Endometrial microvascular endothelial cells (primary cell): Measurements from ENCODE around the gene LRBA. TPM values are rescaled to one million over a fixed set of nuclear protein-coding genes. Genes with fewer than 3 reads are reported as not detected.
"Not testable (repeated sequence)": the region's sequence is repeated elsewhere in the genome, so short reads cannot be mapped to it uniquely, and the experiment has no call there.

Experiments
- in situ Hi-C: cut with HindIII; loops from 2 replicates; pipeline ENCODE4 v1.10.0; 2017; ENCODE audit warnings: low sequenced_read_pairs, low pct_unique_long_range_greater_than_20kb; ENCODE audit errors: inconsistent ontology term
- total RNA-seq: library from RNA; depleted of rRNA; stranded (reverse); fragments of >200 nt; gene quantifications from one replicate; pipeline ENCODE4 v1.2.3, GENCODE V29; 2015; ENCODE audit errors: inconsistent ontology term

LRBA gene
- total RNA-seq, 1 donor from 2014 or later, result 38.9 TPM

DNA sequence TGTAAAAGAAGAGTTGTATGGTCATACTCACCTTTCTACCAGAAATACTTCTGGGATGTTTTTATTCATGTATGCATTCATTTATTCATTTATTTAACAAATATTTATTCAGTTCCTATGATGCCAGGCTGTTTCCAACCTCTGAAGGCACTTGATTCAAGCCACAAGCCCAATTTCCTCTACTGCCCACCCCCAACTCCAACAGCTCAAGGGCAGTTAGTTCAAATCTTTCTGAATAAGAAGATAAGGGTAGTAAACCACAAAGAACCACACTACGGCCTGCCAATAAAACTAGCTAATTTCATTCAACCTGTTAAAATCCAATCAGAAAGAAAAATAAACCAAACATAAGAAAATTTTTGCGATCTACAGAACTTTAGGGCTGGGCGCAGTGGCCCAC, 31.2 kb downstream of the LRBA start:
- in situ Hi-C loops, result no loop called here

DNA sequence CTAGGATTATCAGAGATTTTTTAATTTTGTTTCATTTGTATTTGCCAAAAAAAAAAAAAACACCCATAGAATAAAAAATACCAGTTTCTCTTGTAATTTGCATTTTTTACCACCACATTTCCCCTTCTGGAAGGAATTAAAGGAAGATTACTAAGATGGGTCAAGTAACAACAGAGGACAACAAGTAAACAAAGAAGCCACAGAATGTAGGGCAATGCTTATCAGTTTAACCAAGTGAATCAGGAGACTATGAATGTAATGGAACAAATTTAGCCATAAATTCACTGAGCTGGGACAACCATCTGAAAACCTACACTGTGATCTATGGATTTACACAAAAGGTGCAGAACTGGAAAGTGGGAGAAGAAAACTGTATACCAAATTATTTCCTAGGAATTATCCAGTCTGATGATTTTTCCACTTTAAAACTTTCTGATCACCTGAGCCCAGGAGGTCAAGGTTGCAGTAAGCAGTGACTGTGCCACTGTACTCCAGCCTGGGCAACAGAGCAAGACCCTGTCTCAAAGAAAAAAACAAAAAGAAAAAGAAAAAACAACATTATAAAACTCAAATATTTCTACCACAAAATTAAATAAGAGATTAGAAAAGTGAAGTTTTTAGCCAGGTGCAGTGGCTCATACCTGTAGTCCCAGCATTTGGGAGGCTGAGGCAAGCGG, 32.4 kb downstream of the LRBA start:
- in situ Hi-C loops, result no loop called here

DNA sequence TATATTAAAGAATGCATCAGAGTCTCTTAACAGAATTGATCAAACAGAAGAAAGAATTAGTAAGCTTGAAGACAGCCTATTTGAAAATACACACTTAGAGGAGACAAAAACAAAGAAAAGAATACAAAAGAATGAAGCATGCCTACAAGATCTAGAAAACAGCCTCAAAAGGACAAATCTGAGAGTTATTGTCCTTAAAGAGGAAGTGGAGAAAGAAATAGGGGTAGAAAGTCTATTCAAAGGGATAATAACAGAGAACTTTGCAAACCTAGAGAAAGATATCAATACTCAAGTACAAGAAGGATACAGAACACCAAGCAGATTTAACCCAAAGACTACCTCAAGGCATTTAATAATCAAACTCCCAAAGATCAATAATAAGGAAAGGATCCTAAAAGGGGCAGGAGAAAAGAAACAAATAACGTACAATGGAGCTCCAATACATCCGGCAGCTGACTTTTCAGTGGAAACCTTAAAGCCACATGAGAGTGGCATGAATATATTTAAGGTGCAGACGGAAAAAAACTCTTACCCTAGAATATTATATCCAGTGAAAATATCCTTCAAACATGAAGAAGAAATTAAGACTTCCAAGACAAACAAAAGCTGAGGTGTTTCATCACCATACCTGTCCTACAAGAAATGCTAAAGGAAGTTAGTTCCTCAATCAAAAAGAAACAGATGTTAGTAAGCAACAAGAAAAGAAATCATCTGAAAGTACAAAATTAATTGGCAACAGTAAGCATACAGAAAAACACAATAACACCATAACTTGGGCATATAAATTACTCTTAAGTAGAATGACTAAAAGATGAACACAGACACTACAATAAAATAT, 36.1 kb downstream of the LRBA start:
- in situ Hi-C loops, result no loop called here

DNA sequence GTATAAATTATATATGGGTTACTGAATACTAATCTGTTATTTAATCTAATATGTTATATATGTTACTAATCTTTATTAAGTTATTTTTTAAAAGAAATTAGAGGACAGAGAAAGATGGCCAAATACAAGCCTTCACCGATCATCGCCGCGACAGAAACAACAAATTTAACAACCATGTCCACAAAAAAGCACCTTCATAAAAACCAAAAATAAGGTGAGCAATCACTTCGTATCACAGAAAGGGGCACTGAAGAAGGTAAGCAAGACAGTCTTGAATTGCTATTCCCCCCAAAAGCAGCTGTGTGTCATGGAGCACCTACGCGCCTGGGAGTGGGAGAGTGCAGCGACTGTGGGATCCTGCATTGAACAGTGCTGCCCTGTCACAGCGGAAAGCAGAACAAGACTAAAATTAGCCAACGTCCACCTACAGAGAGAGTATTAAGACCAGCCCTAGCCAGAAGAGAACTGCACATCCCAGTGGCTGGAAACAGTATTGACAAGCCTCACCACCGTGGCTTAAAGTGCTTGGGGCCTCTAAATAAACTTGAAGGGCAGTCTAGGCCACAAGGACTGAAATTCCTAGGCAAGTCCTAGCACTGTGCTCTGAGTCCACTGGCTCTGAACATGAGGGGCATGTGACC, 38.5 kb downstream of the LRBA start:
- in situ Hi-C loops, result no loop called here

DNA sequence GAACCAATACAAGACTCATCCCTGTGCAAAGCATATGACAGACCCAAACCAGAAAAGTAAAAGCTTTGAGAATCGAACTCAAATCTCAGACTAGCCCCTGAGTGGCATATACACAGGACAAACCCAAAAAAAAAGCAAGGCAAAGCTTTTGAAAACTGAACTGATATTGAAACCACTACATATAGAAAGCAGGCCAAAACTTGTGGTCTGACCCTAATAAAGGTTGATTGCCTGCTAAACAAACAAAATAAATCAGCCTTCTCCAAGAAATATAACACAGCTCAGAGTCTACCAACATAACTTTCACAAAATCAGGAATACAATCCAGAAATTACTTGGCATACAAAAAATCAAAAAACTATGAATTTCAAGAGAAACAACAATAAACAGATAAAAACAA, 40.3 kb downstream of the LRBA start:
- in situ Hi-C loops, result no loop called here

DNA sequence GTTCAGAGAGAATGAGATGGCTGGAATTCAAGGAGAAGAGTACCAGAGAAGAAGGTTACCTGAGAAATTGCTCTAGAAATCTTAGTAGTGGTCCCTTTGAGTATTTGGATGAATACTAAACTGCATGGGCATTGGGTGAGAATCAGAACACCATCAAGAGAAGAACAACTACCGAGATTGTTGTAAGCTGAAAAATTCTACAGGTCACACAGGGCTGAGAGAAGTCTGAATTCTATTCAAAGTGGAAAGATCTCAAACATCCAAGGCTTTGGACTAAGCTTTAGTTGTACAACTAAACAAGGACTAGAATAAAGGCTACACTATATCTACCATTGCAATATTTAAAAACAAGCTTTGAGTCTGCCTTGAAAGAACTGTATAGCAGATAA, 40.8 kb downstream of the LRBA start:
- in situ Hi-C loops, result no loop called here

DNA sequence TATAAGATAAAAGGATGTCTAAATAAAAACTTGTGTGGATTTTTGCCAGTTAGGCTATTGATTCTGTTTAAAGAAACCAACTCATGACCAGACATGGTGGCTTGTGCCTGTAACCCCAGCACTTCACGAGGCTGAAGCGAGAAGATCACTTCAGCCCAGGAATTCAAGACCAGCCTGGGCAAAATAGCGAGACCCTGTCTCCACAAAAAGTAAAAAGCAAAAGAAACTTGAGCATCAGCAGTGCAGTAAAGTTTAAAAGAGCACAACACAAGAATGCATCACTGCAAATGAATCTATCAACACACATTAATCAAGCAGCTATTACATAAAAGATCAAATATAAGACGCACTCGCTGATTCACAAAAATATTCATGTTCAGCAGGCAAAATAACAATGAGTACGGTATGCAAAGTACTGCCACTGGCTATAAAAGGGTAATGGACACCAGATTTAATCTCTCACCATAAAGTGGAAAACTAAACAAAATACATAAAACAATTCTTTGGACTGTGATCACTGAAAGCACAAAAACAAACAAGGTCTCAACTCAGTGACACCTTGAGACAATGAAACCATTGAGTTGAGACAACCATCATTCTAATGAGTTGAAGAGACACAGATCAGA, 41.3 kb downstream of the LRBA start:
- in situ Hi-C loops, result no loop called here

DNA sequence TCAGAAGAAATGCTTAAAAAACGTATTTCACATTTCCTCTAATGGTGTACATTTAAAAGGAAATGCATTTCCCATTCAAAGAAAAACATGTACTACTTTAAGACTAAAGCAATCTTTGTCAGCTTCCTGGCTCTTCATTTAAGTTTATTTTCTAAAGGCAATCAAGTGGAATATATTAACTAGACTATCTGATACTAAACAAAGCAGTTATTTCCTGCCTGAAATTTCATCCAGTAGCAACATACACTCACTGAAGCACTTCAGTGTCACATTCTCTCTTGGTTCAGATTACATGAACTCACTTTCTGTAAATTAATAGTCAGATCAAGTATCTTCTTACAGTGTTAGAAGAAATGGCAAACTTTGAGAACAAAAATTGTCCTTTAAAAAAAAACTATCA, 42.5 kb downstream of the LRBA start:
- in situ Hi-C loops, result no loop called here

DNA sequence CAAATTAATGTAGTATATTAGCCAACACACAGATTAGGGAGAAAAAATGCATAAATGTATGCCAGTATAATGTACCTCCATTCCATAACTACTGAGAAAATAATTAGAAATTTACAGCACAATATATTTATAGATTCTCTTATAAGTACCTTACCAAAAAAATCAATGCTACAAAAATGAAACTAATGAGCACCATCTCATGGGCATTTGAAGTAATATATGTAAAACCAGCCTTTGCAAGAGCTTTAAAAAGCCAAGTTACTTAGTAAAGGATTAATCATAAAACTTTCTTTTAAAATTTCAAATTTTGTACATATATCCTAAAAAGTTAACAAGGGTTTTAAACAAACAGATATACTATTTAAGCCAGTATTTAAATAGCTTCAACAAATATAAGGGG, 43.2 kb downstream of the LRBA start:
- in situ Hi-C loops, result no loop called here

DNA sequence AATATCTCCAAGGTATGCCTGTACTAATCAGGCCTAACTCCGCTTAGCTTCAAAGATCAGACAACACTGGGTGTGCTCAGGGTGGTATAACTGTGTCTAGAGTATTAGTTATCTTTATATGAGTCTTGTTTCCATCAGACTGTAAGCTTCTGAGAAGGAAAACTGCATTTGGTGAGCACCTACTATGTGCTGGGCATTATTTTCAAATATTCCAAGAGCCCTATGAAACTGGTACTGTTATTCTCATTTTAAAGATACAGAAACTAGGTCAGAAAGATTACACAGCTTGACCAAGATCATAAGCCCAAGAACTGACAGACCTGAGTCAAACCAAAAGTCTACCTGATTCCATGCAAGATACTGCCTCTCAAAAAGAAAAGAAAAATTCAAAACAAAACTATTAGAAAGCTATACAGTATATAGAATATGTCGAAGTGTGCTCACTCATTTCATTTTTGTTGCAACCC, 44.4 kb downstream of the LRBA start:
- in situ Hi-C loops, result no loop called here

DNA sequence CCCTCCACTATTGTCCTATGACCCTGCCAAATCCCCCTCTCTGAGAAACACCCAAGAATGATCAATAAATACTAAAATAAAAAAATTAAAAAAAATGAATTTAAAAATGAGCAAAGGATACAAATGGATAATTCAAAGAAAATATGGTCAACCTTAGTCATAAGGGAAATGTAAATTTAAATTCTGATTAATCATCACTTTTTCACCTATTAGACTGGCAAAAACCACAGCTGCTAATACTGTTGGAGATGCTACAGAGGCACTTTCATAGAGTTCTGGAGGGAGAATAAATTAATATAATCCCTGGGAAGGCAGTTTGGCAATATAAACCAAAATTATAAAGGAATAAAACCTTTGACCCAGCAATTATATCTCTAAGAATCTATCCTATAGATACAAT, 50.3 kb downstream of the LRBA start:
- in situ Hi-C loops, result no loop called here

DNA sequence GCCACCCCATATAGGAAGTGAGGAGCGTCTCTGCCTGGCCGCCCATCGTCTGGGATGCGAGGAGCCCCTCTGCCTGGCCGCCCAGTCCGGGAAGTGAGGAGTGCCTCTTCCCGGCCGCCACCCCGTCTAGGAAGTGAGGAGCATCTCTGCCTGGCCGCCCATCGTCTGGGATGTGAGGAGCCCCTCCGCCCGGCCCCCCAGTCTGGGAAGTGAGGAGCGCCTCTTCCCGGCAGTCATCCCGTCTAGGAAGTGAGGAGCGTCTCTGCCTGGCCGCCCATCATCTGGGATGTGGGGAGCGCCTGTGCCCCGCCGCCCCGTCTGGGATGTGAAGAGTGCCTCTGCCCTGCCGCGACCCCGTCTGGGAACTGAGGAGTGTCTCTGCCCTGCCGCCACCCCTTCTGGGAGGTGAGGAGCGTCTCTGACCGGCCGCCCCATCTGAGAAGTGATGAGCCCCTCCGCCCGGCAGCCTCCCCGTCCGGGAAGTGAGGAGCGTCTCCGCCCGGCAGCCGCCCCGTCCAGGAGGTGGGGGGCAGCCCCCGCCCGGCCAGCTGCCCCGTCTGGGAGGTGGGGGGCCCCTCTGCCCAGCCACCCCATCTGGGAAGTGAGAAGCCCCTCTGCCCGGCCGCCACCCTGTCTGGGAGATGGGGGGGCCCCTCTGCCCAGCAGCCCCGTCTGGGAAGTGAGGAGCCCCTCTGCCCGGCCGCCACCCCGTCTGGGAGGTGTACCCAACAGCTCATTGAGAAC, 51.3 kb downstream of the LRBA start:
- in situ Hi-C loops, result not testable (repeated sequence)

DNA sequence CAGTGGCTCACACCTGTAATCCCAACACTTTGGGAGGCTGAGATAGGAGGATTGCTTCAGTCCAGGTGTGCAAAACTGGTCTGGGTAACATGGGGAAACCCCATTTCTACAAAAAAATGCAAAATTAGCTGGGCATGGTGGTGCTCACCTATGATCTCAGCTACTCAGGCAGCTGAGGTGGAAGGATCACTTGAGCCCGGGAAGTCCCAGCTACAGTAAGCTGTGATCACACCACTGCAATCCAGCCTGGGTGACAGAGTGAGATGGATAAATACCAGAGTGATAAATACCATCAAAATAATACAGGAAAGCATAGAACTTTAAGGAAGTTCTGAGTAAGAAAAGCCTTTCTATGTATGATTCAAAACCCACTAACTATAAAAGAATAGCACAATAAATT, 52.8 kb downstream of the LRBA start:
- in situ Hi-C loops, result no loop called here

DNA sequence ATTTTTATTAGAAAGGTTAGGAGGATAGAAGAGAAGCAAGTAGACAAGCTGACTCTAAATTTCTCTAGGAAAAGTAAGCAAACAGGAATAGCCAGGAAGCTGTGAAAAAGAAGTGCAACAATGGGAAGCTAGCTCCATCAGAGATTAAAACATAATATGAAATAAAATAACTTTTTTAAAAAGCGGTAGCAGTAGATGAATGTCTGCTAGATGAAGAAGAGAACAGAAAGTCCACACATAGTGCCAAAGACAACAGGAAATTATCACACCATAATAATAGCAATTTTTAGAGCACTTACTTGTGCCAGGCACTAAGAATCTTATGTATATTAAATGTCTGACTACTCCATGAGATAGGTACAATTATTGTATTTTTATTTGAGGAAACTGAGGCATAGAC, 53.5 kb downstream of the LRBA start:
- in situ Hi-C loops, result no loop called here

DNA sequence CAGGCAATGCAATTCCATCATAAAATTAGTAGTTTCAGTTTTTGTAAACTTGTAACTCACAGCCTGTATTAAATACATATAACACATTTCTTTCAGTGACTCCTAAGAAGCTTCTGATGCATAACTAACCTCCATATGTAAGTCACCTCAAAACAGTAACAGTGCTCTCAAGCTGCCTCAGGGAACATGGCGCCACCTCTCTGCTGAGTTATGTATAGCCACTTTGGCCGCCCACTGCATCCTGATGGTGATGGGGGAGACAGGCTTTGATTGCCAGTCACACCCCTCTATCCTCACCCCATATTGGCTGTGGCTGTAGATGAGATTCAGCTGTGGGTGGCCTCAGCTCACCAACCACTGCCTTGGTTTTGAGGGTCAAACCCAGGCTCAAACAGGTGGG, 54.3 kb downstream of the LRBA start:
- in situ Hi-C loops, result no loop called here

DNA sequence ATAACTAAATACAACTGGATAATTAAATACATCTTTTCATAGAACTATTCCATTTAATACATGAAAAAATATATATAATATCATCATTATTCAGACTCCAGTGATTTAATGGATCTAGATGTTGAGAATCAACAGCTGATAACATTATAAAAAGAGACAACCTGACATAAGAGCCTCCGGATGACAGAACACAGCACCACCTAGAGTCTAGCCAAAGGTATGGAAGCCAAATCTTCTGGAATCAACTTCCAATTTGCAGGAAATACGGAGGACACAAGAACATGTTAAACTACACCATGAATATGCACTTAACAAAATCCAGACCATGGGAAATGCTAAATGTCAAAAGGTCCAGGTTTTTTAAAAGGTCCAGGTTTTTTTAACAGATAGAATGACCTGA, 55.0 kb downstream of the LRBA start:
- in situ Hi-C loops, result no loop called here

DNA sequence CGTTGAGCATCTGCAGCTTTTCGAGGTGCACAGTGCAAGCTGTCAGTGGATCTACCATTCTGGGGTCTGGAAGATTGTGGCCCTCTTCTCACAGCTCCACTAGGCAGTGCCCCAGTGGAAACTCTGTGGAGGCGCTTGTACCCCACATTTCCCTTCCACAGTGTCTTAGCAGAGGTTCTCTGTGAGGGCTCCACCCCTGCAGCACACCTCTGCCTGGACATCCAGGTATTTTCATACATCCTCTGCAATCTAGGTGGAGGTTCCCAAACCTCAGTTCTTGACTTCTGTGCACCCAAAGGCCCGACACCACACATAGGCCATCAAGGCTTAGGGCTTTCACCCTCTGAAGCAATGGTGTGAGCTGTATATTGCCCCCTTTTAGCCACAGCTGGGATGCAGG, 57.1 kb downstream of the LRBA start:
- in situ Hi-C loops, result not testable (repeated sequence)

DNA sequence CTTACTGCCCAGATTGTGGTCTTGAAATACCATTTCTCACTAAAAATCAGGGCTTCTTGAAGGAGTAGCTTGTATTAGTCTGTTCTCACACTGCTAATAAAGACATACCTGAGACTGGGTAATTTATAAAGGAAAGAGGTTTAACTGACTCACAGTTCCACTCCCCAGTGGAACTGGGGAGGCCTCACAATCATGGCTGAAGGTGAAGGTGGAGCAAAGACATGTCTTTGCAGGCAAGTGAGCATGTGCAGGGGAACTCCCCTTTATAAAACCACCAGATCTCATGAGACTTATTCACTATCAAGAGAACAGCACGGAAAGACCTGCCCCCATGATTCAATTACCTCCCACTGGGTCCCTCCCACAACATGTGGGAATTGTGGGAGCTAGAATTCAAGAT, 58.0 kb downstream of the LRBA start:
- in situ Hi-C loops, result not testable (repeated sequence)

DNA sequence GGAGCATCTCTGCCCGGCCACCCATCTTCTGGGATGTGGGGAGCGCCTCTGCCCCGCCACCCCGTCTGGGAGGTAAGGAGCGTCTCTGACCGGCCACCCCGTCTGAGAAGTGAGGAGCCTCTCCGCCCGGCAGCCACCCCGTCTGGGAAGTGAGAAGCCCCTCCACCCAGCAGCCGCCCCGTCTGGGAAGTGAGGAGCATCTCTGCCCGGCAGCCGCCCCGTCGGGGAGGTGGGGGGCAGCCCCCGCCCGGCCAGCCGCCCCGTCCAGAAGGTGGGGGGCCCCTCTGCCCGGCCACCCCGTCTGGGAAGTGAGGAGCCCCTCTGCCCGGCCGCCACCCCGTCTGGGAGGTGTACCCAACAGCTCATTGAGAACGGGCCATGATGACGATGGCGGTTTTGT, 61.2 kb downstream of the LRBA start:
- in situ Hi-C loops, result not testable (repeated sequence)
